VCaP (cell line): ENCODE data around the gene ENPP3.

Experiments
- H3K27ac ChIP-seq: fragments of 450-650 bp; 2 replicates; pipeline ENCODE4 v1.5.1; 2017
- CTCF ChIP-seq: fragments of 450-650 bp; conservative IDR thresholded peaks from 2 replicates; pipeline ENCODE4 v1.5.1; 2017; ENCODE audit warnings: mild to moderate bottlenecking, moderate library complexity

The ENPP3 gene

DNA sequence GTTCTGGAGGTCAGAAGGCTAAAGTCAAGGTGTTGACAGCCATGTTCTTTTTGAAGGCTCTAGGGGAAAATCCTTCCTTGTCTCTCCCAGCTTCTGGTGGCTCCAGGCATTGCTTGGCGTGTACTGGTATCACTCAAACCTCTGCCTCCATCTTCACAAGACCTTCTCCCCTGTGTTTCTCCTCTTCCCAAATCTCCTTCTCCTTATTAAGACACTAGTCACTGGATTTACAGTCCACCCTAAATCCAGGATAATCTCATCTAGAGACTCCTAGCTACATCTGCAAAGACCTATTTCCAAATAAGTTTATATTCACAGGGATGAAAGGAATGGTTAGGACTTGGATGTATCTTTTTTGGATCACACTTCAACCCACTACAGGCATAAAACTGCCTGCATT is 99.7 kb downstream of the ENPP3 start:
- H3K27ac ChIP-seq: no peak overlapping the region
- no peak for TF ChIP-seq CTCF

DNA sequence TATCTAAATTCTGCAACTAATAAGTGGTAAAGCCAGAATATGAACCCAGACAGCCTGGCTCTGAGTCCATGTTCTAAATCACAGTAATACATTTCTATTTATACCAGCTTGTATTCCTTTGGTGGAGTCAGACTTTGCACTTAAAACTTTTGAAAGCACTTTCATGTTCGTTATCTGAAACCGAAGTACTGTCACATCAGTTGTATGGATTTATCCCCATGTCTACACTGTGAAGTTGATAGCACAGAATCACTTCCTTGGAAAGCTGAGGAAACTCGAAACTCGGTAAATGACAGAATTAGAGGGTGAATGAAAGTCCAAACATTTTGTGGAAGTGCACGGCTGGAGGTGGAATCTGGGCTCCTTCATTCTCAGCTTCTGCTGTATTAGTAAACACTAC is 102.0 kb downstream of the ENPP3 start:
- TF ChIP-seq CTCF: no peak
- H3K27ac ChIP-seq: no peak overlapping the region

DNA sequence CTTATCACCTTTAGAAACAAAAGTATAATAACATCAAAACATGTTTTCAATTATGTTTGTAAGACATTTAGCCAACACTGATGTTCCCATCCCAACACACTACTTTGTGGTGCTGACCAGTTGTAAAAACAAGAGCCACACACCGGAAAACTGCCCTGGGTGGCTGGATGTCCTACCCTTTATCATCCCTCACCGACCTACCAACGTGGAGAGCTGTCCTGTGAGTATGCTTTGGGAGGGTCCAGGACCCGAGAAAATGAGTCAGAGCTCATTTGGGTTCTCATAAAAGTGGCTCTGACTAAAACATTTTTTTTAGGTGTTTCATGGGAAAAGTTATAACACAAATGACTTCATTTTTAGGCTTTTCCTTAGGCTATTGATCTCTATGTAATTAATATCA is 103.1 kb downstream of the ENPP3 start:
- no peak for TF ChIP-seq CTCF
- no peak overlapping the region for H3K27ac ChIP-seq

- H3K27ac ChIP-seq: no peak overlapping the region
- TF ChIP-seq CTCF: no peak
Observed at GRCh38 chr6:131741688-131742393, 104.7 kb downstream of the ENPP3 start.

GRCh38 chr6:131744432-131745287 is 107.6 kb downstream of the ENPP3 start:
- no peak overlapping the region for H3K27ac ChIP-seq
- no peak for TF ChIP-seq CTCF

DNA sequence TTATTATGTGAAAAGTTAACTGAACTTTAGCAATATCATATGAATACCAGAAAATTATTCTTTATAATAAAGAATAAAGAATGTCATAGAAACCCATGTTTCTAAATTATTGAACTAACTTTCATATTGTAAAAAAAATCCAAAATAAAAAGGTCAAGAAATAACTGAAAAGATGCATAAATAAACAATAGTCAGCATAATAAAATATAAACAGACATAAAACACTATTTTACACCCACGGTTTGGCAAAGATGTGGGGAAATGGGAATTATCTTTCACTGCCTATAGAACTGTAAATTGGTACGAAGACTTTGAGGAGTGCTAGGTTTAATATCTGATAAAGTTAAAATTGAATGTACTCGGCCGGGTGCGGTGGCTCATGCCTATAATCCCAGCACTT is 108.4 kb downstream of the ENPP3 start:
- H3K27ac ChIP-seq: no peak overlapping the region
- TF ChIP-seq CTCF: no peak

GRCh38 chr6:131747821-131748353 is 110.8 kb downstream of the ENPP3 start:
- TF ChIP-seq CTCF: no peak
- no peak overlapping the region for H3K27ac ChIP-seq
